GM21447 (cell line): ENCODE data around the gene HMGN1.
"Not testable (repeated sequence)": the region's sequence is repeated elsewhere in the genome, so short reads cannot be mapped to it uniquely, and the experiment has no call there.

ENCODE experiments used
- ATAC-seq: cut with Tn5 transposase; IDR thresholded peaks from one replicate; pipeline ENCODE4 v1.9.1; 2021; ENCODE audit not compliant: unreplicated experiment

Gene HMGN1

GRCh38 chr21:39348355-39349210 lies at the start of gene HMGN1:
HMGN1 (minus strand) TSS chr21:39349088; CDS start chr21:39348917, 171 bp downstream.
- ATAC-seq = peak; percentile 46

GRCh38 chr21:39397646-39398385 lies 48.9 kb upstream of the HMGN1 start:
- ATAC-seq = no peak

GRCh38 chr21:39392981-39393380 lies 44.1 kb upstream of the HMGN1 start:
- ATAC-seq = no peak

- ATAC-seq = no peak
Observed at GRCh38 chr21:39390212-39390765, 41.4 kb upstream of the HMGN1 start.

- ATAC-seq = peak; percentile 8
Observed at GRCh38 chr21:39388811-39389155, 39.9 kb upstream of the HMGN1 start.

GRCh38 chr21:39388038-39388810 lies 39.3 kb upstream of the HMGN1 start:
- peak; percentile 82 for ATAC-seq

- peak; percentile 45 for ATAC-seq
Observed at GRCh38 chr21:39387461-39388037, 38.7 kb upstream of the HMGN1 start.

GRCh38 chr21:39386899-39387298 lies 38.0 kb upstream of the HMGN1 start:
- ATAC-seq = no peak

GRCh38 chr21:39386194-39386593 lies 37.3 kb upstream of the HMGN1 start:
- ATAC-seq = no peak

GRCh38 chr21:39385299-39386145 lies 36.6 kb upstream of the HMGN1 start:
- no peak for ATAC-seq

- no peak for ATAC-seq
Observed at GRCh38 chr21:39384674-39385298, 35.9 kb upstream of the HMGN1 start.

- not testable (repeated sequence) for ATAC-seq
Observed at GRCh38 chr21:39382096-39382495, 33.2 kb upstream of the HMGN1 start.

GRCh38 chr21:39381009-39381408 lies 32.1 kb upstream of the HMGN1 start:
- ATAC-seq = no peak

- ATAC-seq = peak; percentile 91
Observed at GRCh38 chr21:39379986-39380891, 31.4 kb upstream of the HMGN1 start.

- no peak for ATAC-seq
Observed at GRCh38 chr21:39377444-39378050, 28.7 kb upstream of the HMGN1 start.

GRCh38 chr21:39375446-39375845 lies 26.6 kb upstream of the HMGN1 start:
- ATAC-seq = no peak

- ATAC-seq = no peak
Observed at GRCh38 chr21:39374046-39374445, 25.2 kb upstream of the HMGN1 start.

GRCh38 chr21:39373634-39374033 lies 24.7 kb upstream of the HMGN1 start:
- no peak for ATAC-seq
